Endothelial cell of umbilical vein (primary cell): ENCODE data around the gene USF2. TPM values are rescaled to one million over a fixed set of nuclear protein-coding genes. Genes with fewer than 3 reads are reported as not detected.

Experiments
- BruUV-seq: library from RNA; stranded (reverse); fragments of 400-500 nt; replicated peaks from 2 replicates; lab custom pipeline; 2021; lab: Mats Ljungman, UMichigan
- CTCF ChIA-PET: fragments of 300-600, 350-600 bp; sonication (Branson Sonifier 250); formaldehyde crosslinking; loops from one replicate; lab custom pipeline; 2021; ENCODE audit warnings: antibody characterized with exemption, inconsistent platforms; lab: Charles Lee
- POLR2A ChIA-PET: fragments of 300-600, 350-600 bp; sonication (Branson Sonifier 250); formaldehyde crosslinking; loops from one replicate; lab custom pipeline; 2021; ENCODE audit warnings: antibody characterized with exemption, inconsistent platforms; lab: Charles Lee
- DNase-seq: peaks from one replicate; pipeline ENCODE4 v3.0.0-alpha.2; 2011; ENCODE audit warnings: low read depth, low spot score
- FAIRE-seq: peaks from 2 replicates; lab custom pipeline; 2011; peaks lifted over from hg19 to GRCh38; lab: Jason Lieb, UNC
- H2AFZ ChIP-seq: 2 replicates; pipeline ENCODE4 v1.6.0; 2012; ENCODE audit warnings: low read depth, low read length, control low read depth, inconsistent platforms
- H3K27ac ChIP-seq: 2 replicates; pipeline ENCODE4 v1.5.1; 2011; ENCODE audit warnings: low read depth, mild to moderate bottlenecking, control low read depth, low read length, moderate library complexity; ENCODE audit not compliant: insufficient read depth
- H3K27me3 ChIP-seq, 2 experiments: 2 replicates each; pipeline versions ENCODE4 v1.6.0 to v1.6.1; 2011; ENCODE audit warnings: low read length in 2 of 2, mixed read lengths in 1 of 2; ENCODE audit not compliant: control insufficient read depth in 2 of 2, insufficient read depth in 2 of 2
- H3K36me3 ChIP-seq, 2 experiments: 2 replicates in 1 of 2; 3 replicates in 1 of 2; pipeline ENCODE4 v1.5.1; 2011; ENCODE audit warnings: low read length in 2 of 2, mild to moderate bottlenecking in 1 of 2, moderate library complexity in 1 of 2; ENCODE audit not compliant: control insufficient read depth in 2 of 2, insufficient read depth in 2 of 2; ENCODE audit errors: extremely low read depth in 1 of 2
- H3K4me1 ChIP-seq: 3 replicates; pipeline ENCODE4 v1.5.1; 2011; ENCODE audit warnings: mild to moderate bottlenecking, low read length; ENCODE audit not compliant: control insufficient read depth, insufficient read depth; ENCODE audit errors: extremely low read depth
- H3K4me2 ChIP-seq: 2 replicates; pipeline ENCODE4 v1.6.1; 2011; ENCODE audit warnings: low read length, control low read depth, mixed read lengths; ENCODE audit not compliant: insufficient read depth
- H3K4me3 ChIP-seq, 3 experiments: fragments of 200-600 bp in 1 of 3; sonication (generic), shearing (Covaris generic) in 1 of 3; replicated peaks in 1 of 3; 2 replicates each; pipeline ENCODE4 v1.5.1; 2011 to 2016; ENCODE audit warnings: control low read depth in 3 of 3, low read length in 3 of 3, mild to moderate bottlenecking in 2 of 3, inconsistent platforms in 1 of 3, low read depth in 1 of 3, moderate library complexity in 1 of 3; ENCODE audit not compliant: insufficient read depth in 1 of 3
- H3K79me2 ChIP-seq: 2 replicates; pipeline ENCODE4 v1.6.0; 2012; ENCODE audit warnings: low read length, inconsistent platforms; ENCODE audit not compliant: control insufficient read depth, insufficient read depth
- H3K9ac ChIP-seq: replicated peaks from 2 replicates; pipeline ENCODE3; 2011; ENCODE audit warnings: low read length, control low read depth; ENCODE audit not compliant: insufficient read depth; ENCODE audit errors: extremely low read depth
- H3K9me1 ChIP-seq: replicated peaks from 3 replicates; pipeline ENCODE4 v1.6.0; 2011; ENCODE audit warnings: mild to moderate bottlenecking, low read length; ENCODE audit not compliant: control insufficient read depth, insufficient read depth; ENCODE audit errors: extremely low read depth
- H3K9me3 ChIP-seq: replicated peaks from 2 replicates; pipeline ENCODE4 v1.5.1; 2012; ENCODE audit warnings: low read length, inconsistent platforms; ENCODE audit not compliant: control insufficient read depth, insufficient read depth
- H4K20me1 ChIP-seq: replicated peaks from 2 replicates; pipeline ENCODE3; 2011; ENCODE audit warnings: mild to moderate bottlenecking, low read length; ENCODE audit not compliant: control insufficient read depth, insufficient read depth; ENCODE audit errors: extremely low read depth
- CTCF ChIP-seq, 2 donors: IDR thresholded peaks; 1 replicate in 1 of 2; 2 replicates in 1 of 2; pipeline ENCODE4 v1.5.1; 2011; ENCODE audit warnings: low read length in 2 of 2, mild to moderate bottlenecking in 2 of 2, moderate library complexity in 2 of 2, control low read depth in 1 of 2, inconsistent platforms in 1 of 2, low read depth in 1 of 2; ENCODE audit not compliant: insufficient read depth in 1 of 2; ENCODE audit errors: extremely low read depth in 1 of 2
- EZH2 ChIP-seq: IDR thresholded peaks from 2 replicates; pipeline ENCODE4 v1.6.1; 2012; ENCODE audit warnings: borderline replicate concordance, low read depth, mild to moderate bottlenecking, moderate library complexity, low read length, inconsistent platforms; ENCODE audit not compliant: severe bottlenecking
- FOS ChIP-seq: IDR thresholded peaks from 2 replicates; pipeline ENCODE4 v1.6.1; 2011; ENCODE audit warnings: mild to moderate bottlenecking, low read length, moderate library complexity, borderline replicate concordance; ENCODE audit not compliant: insufficient read depth
- GATA2 ChIP-seq: IDR thresholded peaks from 2 replicates; pipeline ENCODE4 v1.7.0; 2011; ENCODE audit warnings: low read depth, mild to moderate bottlenecking, moderate library complexity, mixed read lengths, low read length; ENCODE audit not compliant: insufficient read length, insufficient read depth
- JUN ChIP-seq: IDR thresholded peaks from 2 replicates; pipeline ENCODE4 v1.6.1; 2011; ENCODE audit warnings: borderline replicate concordance, low read depth; ENCODE audit not compliant: insufficient read length, insufficient read depth
- MAX ChIP-seq: IDR thresholded peaks from 2 replicates; pipeline ENCODE4 v1.6.1; 2011; ENCODE audit not compliant: insufficient read depth, insufficient read length
- MYC ChIP-seq: IDR thresholded peaks from one replicate; pipeline ENCODE4 v1.6.1; 2011; ENCODE audit warnings: mild to moderate bottlenecking, low read depth, low read length
- POLR2A ChIP-seq: IDR thresholded peaks from 2 replicates; pipeline ENCODE4 v1.6.1; 2012; ENCODE audit warnings: low read depth, mild to moderate bottlenecking, control low read depth, low read length
- POLR2AphosphoS5 ChIP-seq: IDR thresholded peaks from 2 replicates; pipeline ENCODE4 v1.6.1; 2012; ENCODE audit warnings: low read depth, mild to moderate bottlenecking, control low read depth, low read length, moderate library complexity; ENCODE audit not compliant: insufficient read depth
- dilution Hi-C: fragments of 300-500 bp; cut with MboI; formaldehyde crosslinking; loops from one replicate; pipeline ENCODE4 v1.15.0; 2019; ENCODE audit warnings: low sequenced_read_pairs; ENCODE audit not compliant: extremely low pct_ligation_motif_present
- intact Hi-C: fragments of 100-400 bp; cut with micrococcal nuclease; formaldehyde crosslinking; loops from one replicate; pipeline ENCODE4 v1.10.0; 2022
- polyA plus RNA-seq, 4 experiments: library from polyadenylated mRNA; depleted of rRNA in 3 of 4; stranded (reverse) in 3 of 4; unstranded in 1 of 4; fragments of >200 nt; gene quantifications; 2 replicates each; pipeline versions ENCODE4 v1.2.1 to v1.2.3, GENCODE V29; 2011 to 2012; ENCODE audit warnings: missing spikeins in 1 of 4
- total RNA-seq: library from RNA; stranded (reverse); gene quantifications from 2 replicates; pipeline ENCODE4 v1.2.3, GENCODE V29; 2021

USF2 gene
- total and polyA plus RNA-seq, 2 donors (not counting 3 experiments of a cell fraction or from before 2014, with no cell fraction given) = 75.0 to 76.8 TPM

GRCh38 chr19:35297515-35297848 is 28.7 kb downstream of the USF2 start:
- Histone ChIP-seq H3K4me1 (no peaks in the 10 kb centered on the region), H3K9ac (no peak overlapping the region), H2AFZ (no peak overlapping the region), H3K27ac (no peak overlapping the region), H3K9me1 (no peaks in the 10 kb centered on the region), H3K9me3 (no peaks in the 10 kb centered on the region), H3K36me3 (no peaks in the 10 kb centered on the region), H3K79me2 (no peaks in the 10 kb centered on the region), H3K4me3 (no peak overlapping the region), H3K4me2 (no peak overlapping the region), H3K27me3 (no peaks in the 10 kb centered on the region), H4K20me1 (no peaks in the 10 kb centered on the region)
- dilution Hi-C loops = no loop called here
- CTCF ChIA-PET = no interaction called here
- no peak for DNase-seq
- TF ChIP-seq POLR2AphosphoS5 = no peak
- TF ChIP-seq MAX = no peak
- TF ChIP-seq MYC = no peak
- no peak for TF ChIP-seq POLR2A
- no peak for TF ChIP-seq FOS
- BruUV-seq = no TSS peak
- intact Hi-C loops = no loop called here
- POLR2A ChIA-PET = no interaction called here
- no peak for FAIRE-seq

- dilution Hi-C loops (no loop called here), intact Hi-C loops (no loop called here)
- Histone ChIP-seq H4K20me1 (no peaks in the 10 kb centered on the region), H3K36me3 (no peaks in the 10 kb centered on the region), H3K79me2 (no peaks in the 10 kb centered on the region), H3K27ac (no peak overlapping the region), H3K4me3 (no peak overlapping the region), H2AFZ (no peak overlapping the region), H3K4me1 (no peaks in the 10 kb centered on the region), H3K4me2 (no peak overlapping the region), H3K9me3 (no peaks in the 10 kb centered on the region), H3K9me1 (no peaks in the 10 kb centered on the region), H3K27me3 (no peaks in the 10 kb centered on the region), H3K9ac (no peak overlapping the region)
- BruUV-seq = no TSS peak
- CTCF ChIA-PET = no interaction called here
- FAIRE-seq (no peak), DNase-seq (no peak)
- POLR2A ChIA-PET = no interaction called here
- TF ChIP-seq POLR2AphosphoS5 (no peak), JUN (no peak), MYC (no peak), FOS (no peak), GATA2 (no peak), POLR2A (no peak), EZH2 (no peak), MAX (no peak), CTCF (IDR thresholded peaks at IDR 0.05; ENCODE audit: extremely low read depth in 1 of 2, insufficient read depth in 1 of 2, low read depth in 1 of 2, low read length in 2 of 2) (no peak)
Measured at GRCh38 chr19:35297922-35298321, 29.2 kb downstream of the USF2 start.
